SU-DHL-6 (cell line): ENCODE results near the gene B4GALNT4.

Source experiments
- CTCF ChIP-seq: fragments of 200-600 bp; sonication (generic); IDR thresholded peaks from one replicate; pipeline ENCODE4 v1.5.1; 2017; ENCODE audit warnings: antibody characterized with exemption, mild to moderate bottlenecking, low read length, moderate library complexity; ENCODE audit not compliant: insufficient read depth, poor library complexity, severe bottlenecking
- EZH2phosphoT487 ChIP-seq: fragments of 200-600 bp; sonication (generic), shearing (Covaris generic); conservative IDR thresholded peaks from 2 replicates; pipeline ENCODE4 v1.6.1; 2018; ENCODE audit warnings: mild to moderate bottlenecking, antibody characterized with exemption, low read length, moderate library complexity, mixed read lengths

GRCh38 chr11:364991-365725 lies 4.1 kb upstream of the B4GALNT4 start:
- no peak for TF ChIP-seq CTCF
- TF ChIP-seq EZH2phosphoT487 = no peak
